ENCODE results near the gene HDHD5.

The HDHD5 gene

DNA sequence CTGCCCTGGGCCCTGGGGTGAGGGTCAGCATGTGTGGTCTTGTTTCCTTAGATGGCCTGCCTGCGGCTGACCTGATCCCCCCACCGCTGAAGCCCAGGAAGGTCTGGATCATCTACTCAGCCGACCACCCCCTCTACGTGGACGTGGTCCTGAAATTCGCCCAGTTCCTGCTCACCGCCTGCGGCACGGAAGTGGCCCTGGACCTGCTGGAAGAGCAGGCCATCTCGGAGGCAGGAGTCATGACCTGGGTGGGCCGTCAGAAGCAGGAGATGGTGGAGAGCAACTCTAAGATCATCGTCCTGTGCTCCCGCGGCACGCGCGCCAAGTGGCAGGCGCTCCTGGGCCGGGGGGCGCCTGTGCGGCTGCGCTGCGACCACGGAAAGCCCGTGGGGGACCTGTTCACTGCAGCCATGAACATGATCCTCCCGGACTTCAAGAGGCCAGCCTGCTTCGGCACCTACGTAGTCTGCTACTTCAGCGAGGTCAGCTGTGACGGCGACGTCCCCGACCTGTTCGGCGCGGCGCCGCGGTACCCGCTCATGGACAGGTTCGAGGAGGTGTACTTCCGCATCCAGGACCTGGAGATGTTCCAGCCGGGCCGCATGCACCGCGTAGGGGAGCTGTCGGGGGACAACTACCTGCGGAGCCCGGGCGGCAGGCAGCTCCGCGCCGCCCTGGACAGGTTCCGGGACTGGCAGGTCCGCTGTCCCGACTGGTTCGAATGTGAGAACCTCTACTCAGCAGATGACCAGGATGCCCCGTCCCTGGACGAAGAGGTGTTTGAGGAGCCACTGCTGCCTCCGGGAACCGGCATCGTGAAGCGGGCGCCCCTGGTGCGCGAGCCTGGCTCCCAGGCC is 50.6 kb downstream of the HDHD5 start:
- no peak for DNase-seq (ENCODE audit: low read depth, low spot score)
- TF ChIP-seq, protein P1, sequence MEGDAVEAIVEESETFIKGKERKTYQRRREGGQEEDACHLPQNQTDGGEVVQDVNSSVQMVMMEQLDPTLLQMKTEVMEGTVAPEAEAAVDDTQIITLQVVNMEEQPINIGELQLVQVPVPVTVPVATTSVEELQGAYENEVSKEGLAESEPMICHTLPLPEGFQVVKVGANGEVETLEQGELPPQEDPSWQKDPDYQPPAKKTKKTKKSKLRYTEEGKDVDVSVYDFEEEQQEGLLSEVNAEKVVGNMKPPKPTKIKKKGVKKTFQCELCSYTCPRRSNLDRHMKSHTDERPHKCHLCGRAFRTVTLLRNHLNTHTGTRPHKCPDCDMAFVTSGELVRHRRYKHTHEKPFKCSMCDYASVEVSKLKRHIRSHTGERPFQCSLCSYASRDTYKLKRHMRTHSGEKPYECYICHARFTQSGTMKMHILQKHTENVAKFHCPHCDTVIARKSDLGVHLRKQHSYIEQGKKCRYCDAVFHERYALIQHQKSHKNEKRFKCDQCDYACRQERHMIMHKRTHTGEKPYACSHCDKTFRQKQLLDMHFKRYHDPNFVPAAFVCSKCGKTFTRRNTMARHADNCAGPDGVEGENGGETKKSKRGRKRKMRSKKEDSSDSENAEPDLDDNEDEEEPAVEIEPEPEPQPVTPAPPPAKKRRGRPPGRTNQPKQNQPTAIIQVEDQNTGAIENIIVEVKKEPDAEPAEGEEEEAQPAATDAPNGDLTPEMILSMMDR (IDR thresholded peaks at IDR 0.05; ENCODE audit: low read depth, low read length), result no peak
- no peak overlapping the region for H3K4me3 ChIP-seq (ENCODE audit: low read depth, low read length)
- in situ Hi-C loops (cut with HindIII; ENCODE audit: low sequenced_read_pairs), result no loop called here

DNA sequence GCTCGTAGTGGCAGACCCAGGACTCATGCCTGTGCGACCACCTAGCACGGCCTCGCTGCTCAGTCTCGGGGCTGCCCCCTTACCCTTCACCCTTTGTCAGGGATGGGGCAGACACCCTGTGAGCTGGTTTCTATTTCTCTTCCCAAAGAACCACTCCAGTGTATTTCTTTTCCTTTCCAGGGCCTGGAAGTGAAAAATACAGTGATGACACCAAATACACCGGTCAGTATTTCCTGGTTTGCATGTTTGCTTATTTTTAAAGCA is 51.6 kb downstream of the HDHD5 start:
- DNase-seq (ENCODE audit: low read depth, low spot score), result no peak
- in situ Hi-C loops (cut with HindIII; ENCODE audit: low sequenced_read_pairs), result no loop called here
- TF ChIP-seq, protein P1 (IDR thresholded peaks at IDR 0.05; ENCODE audit: low read depth, low read length), result no peak
- H3K4me3 ChIP-seq (ENCODE audit: low read depth, low read length), result no peak overlapping the region

DNA sequence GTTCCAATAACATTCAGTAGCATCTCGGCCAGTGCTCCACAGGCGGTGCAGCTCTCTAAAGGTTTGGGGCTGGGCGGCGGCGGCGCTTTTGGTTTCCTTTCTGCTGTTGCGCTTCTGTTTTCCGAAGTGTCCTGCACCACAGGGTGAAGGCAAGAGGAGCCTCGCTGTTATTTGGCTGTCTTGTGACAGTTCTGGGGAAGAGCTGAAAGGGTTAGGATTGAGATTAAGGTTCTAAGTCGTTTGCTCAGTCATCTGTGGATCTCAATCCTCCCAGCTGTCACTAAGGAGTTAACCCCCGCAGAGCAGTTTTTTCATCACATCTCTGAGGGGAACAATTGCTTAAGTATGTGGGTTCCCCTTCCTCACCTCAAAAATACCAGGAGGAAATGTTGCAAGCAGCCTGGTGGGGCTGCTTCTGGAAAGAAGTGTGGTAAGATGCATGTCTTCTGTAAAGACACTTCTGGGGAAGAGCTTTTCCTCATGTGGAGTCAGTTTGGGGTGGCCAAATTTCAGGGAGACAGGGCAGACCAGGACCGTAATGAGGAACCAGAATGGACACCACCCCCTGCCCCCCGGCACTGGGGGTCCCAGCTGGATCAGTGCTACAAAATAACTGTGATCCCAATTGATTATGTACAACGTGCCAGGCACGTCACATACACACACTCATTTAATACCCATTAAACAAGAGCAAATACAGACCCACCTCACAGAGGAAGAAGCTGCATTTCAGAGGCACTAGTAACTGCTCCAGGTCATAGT is 52.1 kb downstream of the HDHD5 start:
- DNase-seq (ENCODE audit: low read depth, low spot score), result no peak
- H3K4me3 ChIP-seq (ENCODE audit: low read depth, low read length), result no peak overlapping the region
- in situ Hi-C loops (cut with HindIII; ENCODE audit: low sequenced_read_pairs), result no loop called here
- TF ChIP-seq, protein P1 (IDR thresholded peaks at IDR 0.05; ENCODE audit: low read depth, low read length), result no peak

DNA sequence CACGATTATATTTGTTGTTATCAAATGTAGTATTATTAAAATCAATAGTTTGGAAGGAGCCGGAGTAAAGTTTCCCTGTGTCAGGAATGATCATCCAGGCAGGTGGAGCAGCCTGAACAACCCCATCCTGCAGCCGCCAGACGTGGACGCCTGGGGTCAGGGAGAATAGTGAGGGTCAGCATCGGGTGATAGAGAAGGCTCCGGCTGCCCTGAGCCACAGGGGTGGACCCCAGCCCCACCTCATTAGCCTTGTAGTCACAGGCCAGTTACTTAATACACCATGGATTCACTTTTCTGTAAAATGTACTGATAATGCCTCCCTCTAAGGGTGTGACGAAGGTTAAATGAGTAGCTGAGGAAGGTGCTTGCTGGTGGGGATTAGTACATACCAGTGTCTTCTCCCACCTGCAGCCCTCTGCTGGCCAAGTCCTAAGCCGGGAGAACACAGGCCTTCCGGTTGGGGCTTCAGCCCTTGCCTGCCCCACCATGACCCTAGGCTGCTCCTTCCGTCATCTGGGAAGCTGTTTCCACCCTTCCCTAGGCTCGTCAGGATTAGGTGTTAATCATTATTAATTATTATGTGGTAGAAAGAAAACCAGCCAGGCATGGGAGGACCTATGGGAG is 52.8 kb downstream of the HDHD5 start:
- DNase-seq (ENCODE audit: low read depth, low spot score), result no peak
- no peak overlapping the region for H3K4me3 ChIP-seq (ENCODE audit: low read depth, low read length)
- in situ Hi-C loops (cut with HindIII; ENCODE audit: low sequenced_read_pairs), result no loop called here
- TF ChIP-seq, protein P1 (IDR thresholded peaks at IDR 0.05; ENCODE audit: low read depth, low read length), result no peak

DNA sequence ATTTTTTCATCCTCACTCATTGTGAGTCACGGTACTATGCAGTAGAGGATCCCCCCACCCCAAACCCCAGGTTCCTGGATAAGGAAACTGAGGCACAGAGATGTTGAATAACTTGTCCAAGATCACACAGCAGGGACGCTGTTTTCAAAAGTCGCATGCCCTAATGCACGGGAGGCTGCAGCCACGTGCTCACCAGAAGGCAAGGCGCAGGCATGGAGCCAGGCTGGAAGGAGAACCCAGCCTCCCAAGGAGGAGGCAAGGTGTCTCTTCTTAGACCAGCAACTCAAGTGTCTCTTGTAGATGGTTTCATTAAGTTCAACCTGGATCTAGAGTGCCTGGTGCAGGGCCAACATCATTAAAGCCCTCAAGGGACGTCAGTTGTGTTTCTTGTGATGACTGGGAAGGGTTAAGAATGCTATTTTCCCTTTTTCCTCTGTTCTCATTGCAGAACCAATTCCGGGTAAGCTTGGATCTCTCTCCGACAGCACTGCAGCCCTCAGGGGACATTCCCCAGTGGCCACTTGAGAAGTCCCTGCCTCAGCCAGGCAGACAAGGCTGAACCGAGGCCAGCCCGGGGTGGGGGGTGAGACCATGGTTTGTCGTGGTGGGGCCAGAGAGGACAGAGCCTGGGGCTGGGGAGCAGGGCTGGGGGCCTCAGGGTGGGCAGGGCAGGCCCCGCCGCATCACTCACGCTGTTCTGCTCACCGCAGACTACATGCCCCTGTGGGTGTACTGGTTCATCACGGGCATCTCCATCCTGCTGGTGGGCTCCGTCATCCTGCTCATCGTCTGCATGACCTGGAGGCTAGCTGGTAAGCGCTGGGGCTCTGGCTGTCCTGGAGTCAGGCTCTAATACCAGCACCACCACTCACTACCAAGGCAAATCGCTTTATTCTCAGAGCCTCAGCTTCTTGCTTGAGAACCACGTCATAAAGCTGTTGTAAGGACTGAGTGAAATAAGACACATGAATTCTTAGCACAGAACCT is 53.6 kb downstream of the HDHD5 start:
- TF ChIP-seq, protein P1 (IDR thresholded peaks at IDR 0.05; ENCODE audit: low read depth, low read length), result no peak
- in situ Hi-C loops (cut with HindIII; ENCODE audit: low sequenced_read_pairs), result no loop called here
- H3K4me3 ChIP-seq (ENCODE audit: low read depth, low read length), result no peak overlapping the region
- DNase-seq (ENCODE audit: low read depth, low spot score), result no peak
